ENCODE measurements around the gene ST8SIA5. TPM values are rescaled to one million over a fixed set of nuclear protein-coding genes. Genes with fewer than 3 reads are reported as not detected.

ST8SIA5 gene
- total RNA-seq, 1 experiment from 2014 or later, result 5.4 TPM

- TF ChIP-seq, protein P1, sequence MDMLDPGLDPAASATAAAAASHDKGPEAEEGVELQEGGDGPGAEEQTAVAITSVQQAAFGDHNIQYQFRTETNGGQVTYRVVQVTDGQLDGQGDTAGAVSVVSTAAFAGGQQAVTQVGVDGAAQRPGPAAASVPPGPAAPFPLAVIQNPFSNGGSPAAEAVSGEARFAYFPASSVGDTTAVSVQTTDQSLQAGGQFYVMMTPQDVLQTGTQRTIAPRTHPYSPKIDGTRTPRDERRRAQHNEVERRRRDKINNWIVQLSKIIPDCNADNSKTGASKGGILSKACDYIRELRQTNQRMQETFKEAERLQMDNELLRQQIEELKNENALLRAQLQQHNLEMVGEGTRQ (CRISPR knock-in tag; IDR thresholded peaks at IDR 0.05), result no peak
- TF ChIP-seq ZNF416 (CRISPR knock-in tag; IDR thresholded peaks at IDR 0.05), result no peak
- TF ChIP-seq TCF7 (CRISPR knock-in tag; IDR thresholded peaks at IDR 0.05; ENCODE audit: low read depth), result no peak
- TF ChIP-seq ZNF219 (CRISPR knock-in tag; IDR thresholded peaks at IDR 0.05; ENCODE audit: borderline replicate concordance), result no peak
- TF ChIP-seq, protein P2, sequence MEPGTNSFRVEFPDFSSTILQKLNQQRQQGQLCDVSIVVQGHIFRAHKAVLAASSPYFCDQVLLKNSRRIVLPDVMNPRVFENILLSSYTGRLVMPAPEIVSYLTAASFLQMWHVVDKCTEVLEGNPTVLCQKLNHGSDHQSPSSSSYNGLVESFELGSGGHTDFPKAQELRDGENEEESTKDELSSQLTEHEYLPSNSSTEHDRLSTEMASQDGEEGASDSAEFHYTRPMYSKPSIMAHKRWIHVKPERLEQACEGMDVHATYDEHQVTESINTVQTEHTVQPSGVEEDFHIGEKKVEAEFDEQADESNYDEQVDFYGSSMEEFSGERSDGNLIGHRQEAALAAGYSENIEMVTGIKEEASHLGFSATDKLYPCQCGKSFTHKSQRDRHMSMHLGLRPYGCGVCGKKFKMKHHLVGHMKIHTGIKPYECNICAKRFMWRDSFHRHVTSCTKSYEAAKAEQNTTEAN (CRISPR knock-in tag; IDR thresholded peaks at IDR 0.05), result no peak
- no peak for TF ChIP-seq ZBTB21 (CRISPR knock-in tag; IDR thresholded peaks at IDR 0.05; ENCODE audit: borderline replicate concordance)
- no peak for TF ChIP-seq SP1 (CRISPR knock-in tag; conservative IDR thresholded peaks at IDR 0.05)
These were observed 93.3 kb downstream of the ST8SIA5 start (continued) for GRCh38 chr18:46663539-46663938.

GRCh38 chr18:46660957-46661749 lies 95.7 kb downstream of the ST8SIA5 start:
- Mint-ChIP-seq H3K9me3 (peaks cover 17% of the 10 kb centered on the region), H3K27me3 (ENCODE audit: low read depth) (peaks cover 7% of the 10 kb centered on the region), H3K36me3 (peaks cover 10% of the 10 kb centered on the region), H3K4me3 (no peak overlapping the region), H3K4me1 (peaks cover 19% of the 10 kb centered on the region), H3K27ac (no peak overlapping the region)
- ChIA-PET POLR2A (no interaction called here), CTCF (interaction anchor here (0.9 to 2.9 kb wide), 10 partner anchors 10 to 513 kb away, joined by 3 to 14 read pairs (median 4); no protein-coding TSS in a partner anchor)
- ATAC-seq (peak; percentile 62), DNase-seq (ENCODE audit: low spot score) (peak; percentile 67)
- no peak for TF ChIP-seq SOX15 (CRISPR knock-in tag; IDR thresholded peaks at IDR 0.05)
- TF ChIP-seq NFYB (CRISPR knock-in tag; conservative IDR thresholded peaks at IDR 0.05; ENCODE audit: low read depth), result peak; percentile 97
- TF ChIP-seq, protein P3, sequence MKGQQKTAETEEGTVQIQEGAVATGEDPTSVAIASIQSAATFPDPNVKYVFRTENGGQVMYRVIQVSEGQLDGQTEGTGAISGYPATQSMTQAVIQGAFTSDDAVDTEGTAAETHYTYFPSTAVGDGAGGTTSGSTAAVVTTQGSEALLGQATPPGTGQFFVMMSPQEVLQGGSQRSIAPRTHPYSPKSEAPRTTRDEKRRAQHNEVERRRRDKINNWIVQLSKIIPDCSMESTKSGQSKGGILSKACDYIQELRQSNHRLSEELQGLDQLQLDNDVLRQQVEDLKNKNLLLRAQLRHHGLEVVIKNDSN (CRISPR knock-in tag; IDR thresholded peaks at IDR 0.05), result peak; percentile 96
- TF ChIP-seq, protein P1 (CRISPR knock-in tag; IDR thresholded peaks at IDR 0.05), result peak; percentile 96
- TF ChIP-seq CREM (CRISPR knock-in tag; IDR thresholded peaks at IDR 0.05), result no peak

DNA sequence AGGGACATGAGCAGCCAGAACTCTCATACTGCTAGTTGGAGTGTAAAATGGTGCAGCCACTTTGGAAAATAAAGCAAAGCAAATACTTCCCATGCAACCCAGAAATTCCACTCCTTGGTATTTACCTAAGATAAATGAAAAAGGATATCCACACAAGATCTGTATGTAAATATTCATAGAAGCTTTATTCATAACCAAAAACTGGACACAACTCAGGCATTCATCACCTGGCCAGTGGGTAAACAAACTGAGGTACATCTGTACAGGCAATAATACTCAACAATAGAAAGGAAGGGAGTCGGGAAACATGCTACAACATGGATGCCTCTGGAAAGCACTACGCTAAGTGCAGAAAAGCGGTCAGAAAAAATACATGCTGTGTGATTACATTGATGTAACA lies 97.4 kb downstream of the ST8SIA5 start:
- Mint-ChIP-seq H3K4me1 (peaks cover 19% of the 10 kb centered on the region), H3K27me3 (ENCODE audit: low read depth) (peaks cover 7% of the 10 kb centered on the region), H3K27ac (no peak overlapping the region), H3K36me3 (peaks cover 10% of the 10 kb centered on the region), H3K9me3 (peaks cover 14% of the 10 kb centered on the region), H3K4me3 (no peak overlapping the region)
- POLR2A ChIA-PET, result interaction anchor here (0.6 kb wide), 1 partner anchor 13 kb away, joined by 5 read pairs; no protein-coding TSS in a partner anchor
- CTCF ChIA-PET, result interaction anchor here (0.8 to 2.8 kb wide), 4 partner anchors 8 to 378 kb away, joined by 3 to 24 read pairs (median 6); no protein-coding TSS in a partner anchor
- no peak for ATAC-seq
- no peak for DNase-seq (ENCODE audit: low spot score)
- no peak for TF ChIP-seq SMAD4 (CRISPR knock-in tag; IDR thresholded peaks at IDR 0.05)
- TF ChIP-seq CTCF (IDR thresholded peaks at IDR 0.05), result no peak
- TF ChIP-seq TP53 (CRISPR knock-in tag; IDR thresholded peaks at IDR 0.05), result no peak
- no peak for TF ChIP-seq ARID4B (CRISPR knock-in tag; IDR thresholded peaks at IDR 0.05; ENCODE audit: borderline replicate concordance)
- no peak for TF ChIP-seq PRDM15 (CRISPR knock-in tag; IDR thresholded peaks at IDR 0.05)
- TF ChIP-seq FOXK1 (CRISPR knock-in tag; IDR thresholded peaks at IDR 0.05), result no peak
- no peak for TF ChIP-seq MYBL2 (CRISPR knock-in tag; IDR thresholded peaks at IDR 0.05)
